HG03039 (cell line): ENCODE data around the gene OR56A5.
"Not testable (repeated sequence)": the region's sequence is repeated elsewhere in the genome, so short reads cannot be mapped to it uniquely, and the experiment has no call there.

Experiments
- ATAC-seq: cut with Tn5 transposase; IDR thresholded peaks from one replicate; pipeline ENCODE4 v1.9.1; 2021; ENCODE audit warnings: mild to moderate bottlenecking, moderate library complexity; ENCODE audit not compliant: unreplicated experiment

OR56A5 gene, protein sequence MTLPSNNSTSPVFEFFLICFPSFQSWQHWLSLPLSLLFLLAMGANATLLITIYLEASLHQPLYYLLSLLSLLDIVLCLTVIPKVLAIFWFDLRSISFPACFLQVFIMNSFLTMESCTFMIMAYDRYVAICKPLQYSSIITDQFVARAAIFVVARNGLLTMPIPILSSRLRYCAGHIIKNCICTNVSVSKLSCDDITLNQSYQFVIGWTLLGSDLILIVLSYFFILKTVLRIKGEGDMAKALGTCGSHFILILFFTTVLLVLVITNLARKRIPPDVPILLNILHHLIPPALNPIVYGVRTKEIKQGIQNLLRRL

DNA sequence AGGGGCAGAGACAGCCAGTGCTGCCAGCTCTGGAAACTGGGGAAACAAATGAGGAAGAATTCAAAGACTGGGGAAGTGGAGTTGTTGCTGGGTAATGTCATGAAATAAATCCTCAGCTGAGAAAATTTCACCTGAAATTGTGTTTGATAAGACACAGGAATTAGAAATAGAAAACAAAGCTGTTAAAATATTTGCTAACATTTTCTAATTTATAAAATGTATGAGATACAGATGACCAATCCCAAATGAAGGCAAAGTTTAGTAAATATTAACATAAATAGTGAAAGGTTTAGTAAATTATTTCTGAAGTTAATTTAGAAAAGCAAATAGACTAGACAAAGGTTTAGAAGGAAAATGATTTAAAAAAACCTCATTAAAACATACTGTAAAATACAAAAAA lies at the start of gene OR56A5:
TSS of gene OR56A5 (minus strand) at position 101 of the 400 bp plus-strand sequence. CDS start at position 101, 0 bp downstream.
- no peak for ATAC-seq

DNA sequence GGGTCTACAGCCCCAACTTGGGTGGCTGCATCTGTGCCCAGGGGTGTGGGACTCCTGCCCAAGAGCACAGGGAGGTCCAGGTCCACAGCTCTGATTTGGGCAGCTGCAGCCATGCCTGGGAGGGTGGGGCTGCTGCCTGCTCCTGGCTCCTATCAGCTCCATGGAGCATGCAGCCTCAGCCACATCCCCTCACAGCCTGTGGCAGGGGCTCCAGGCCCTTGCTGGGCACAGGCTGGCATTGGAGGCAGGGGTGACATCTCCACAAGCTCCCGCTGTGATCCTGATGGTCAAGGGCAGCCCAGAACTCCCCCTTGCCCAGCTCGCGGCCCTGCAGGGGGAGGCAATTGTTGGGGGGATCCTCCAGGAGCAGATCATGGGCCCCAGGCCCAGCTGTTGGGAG lies 44.7 kb upstream of the OR56A5 start:
- ATAC-seq: no peak

DNA sequence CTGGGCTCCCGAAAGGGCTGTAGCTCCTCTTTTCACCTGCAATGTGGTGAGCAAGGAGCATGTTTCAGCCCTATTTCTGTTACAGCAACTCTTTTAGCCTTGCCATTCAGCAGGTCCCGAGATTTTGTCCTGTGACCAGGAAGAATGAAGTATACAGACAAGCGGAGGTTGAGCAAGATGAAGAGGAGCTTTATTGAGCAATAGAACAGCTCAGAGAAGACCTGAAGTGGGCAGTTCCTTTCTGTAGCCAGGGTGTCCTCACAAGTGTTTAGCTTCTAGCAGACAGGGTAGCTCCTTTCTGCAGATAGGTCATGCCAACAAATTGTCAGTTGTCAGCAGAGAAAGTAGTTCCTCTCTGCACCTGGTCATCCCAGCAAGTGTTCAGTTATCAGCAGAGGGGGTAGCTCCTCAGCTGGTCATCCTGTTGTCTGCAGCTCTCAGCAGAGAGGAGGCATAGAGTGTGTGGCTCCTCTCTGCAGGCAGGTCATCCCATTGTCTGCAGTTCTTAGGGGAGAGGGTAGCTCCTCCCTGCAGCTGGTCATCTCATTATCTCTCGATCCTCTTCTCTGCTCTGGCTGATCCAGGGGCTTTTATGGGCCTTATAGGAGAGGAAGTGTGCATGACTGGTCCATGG lies 43.9 kb upstream of the OR56A5 start:
- no peak for ATAC-seq

DNA sequence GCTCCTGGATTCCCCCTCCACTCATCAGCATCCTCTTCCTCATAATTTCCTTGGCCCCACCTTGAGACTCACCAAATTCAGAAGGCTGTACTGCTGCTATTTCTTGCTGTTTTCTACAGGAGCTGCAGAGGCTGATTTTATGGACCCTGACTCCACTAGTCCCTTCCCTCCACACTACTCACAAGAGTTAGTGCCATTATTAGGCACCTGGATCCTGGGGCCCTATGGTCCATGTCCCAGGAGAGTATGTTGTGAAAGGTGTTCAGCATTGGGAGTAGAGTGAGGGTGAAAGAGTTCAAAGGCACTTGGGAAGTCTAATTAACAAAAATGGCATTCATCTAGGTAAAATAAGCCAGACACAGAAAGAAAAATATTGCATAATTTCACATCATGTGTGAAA lies 38.6 kb upstream of the OR56A5 start, which contains the start of gene OR56A4:
TSS of gene OR56A4 (minus strand) at position 101 of the 400 bp plus-strand sequence. CDS start 3,954 bp downstream, outside the sequence.
- ATAC-seq: no peak

DNA sequence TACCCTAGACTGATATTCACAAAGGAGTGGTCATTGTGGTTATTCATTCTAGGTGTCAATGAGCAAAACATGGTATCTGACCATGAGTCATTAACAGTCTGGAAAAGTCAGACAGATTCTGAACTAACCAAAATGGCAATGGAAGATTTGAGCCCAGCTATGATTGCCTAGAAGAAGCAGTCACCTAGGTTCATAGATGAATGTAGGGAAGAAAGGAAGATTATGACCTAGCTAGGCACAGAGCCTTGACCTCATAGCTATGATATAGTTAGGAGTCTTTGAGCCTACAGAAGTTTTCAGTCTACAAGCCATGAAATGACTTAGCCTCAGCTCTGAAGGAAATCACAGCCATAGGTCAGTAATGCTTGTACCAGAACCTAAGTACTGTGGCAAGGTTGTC lies 38.1 kb upstream of the OR56A5 start:
- no peak for ATAC-seq

DNA sequence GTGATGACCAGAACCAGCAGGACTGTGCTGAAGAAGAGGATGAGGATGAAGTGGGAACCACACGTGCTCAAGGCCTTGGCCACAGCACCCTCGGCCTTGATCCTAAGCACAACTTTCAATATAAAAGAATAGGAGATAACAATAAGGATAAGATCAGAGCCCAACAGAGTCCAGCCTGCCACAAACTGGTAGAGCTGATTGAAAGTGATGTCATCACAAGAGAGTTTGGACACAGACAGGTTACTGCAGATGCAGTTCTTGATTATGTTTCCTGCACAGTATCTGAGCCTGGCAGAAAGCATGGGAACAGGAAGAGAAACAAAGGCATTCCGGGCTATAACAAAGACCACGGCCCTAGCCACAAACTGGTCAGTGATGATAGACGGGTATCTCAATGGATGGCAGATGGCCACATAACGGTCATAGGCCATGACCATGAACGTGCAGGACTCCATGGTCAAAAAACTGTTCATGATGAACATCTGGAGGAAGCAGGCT lies 34.0 kb upstream of the OR56A5 start:
- no peak for ATAC-seq

DNA sequence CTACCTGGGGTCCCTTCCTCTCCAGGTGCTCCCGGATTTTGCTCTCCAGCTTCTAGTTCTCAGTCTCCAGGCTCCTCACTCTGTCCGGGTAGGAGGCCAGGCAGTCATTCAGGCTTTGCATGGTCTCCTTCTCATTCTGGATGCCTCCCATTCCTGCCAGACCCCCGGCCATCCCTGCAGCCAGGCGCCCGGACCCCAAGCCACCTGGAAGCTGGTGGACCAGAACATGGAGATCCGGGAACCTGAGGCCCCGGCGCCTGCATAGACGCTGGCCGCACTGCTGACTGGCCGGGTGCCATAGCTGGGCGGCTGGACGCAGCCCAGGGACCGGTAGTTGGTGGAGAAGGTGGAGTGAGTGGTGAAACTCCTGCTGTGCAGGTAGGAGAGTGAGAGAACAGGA lies 26.5 kb upstream of the OR56A5 start:
- ATAC-seq: no peak

DNA sequence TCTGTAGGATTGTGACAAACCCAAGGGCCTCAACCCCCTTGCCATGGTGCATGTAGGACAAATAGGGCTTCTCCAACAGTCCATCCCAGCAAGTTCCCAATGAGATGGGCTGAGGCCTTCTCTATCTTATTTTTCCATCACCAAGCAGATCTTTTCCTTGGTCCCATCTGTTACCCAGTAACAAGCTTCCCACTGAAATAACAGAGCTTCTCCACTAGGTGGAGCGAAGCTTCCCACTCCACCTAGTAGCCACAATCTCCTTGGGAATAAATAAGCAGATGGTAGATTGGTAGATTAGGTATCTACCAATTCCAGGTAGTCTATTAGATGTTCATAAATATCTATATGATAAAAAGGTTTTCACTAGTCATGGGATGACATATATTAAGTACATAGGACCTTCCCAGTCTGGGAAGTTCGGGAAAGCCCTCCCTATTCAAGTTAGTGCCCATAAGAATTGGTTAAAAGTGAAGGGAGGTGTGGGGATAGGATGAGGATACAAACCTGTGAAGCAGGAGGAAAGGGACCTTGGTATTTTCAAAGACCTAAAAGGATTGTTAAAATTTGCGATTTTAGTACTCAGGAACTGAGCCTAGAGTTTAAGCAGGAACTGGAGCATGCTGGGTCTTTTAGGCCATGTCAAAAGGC lies 24.4 kb upstream of the OR56A5 start:
- no peak for ATAC-seq

DNA sequence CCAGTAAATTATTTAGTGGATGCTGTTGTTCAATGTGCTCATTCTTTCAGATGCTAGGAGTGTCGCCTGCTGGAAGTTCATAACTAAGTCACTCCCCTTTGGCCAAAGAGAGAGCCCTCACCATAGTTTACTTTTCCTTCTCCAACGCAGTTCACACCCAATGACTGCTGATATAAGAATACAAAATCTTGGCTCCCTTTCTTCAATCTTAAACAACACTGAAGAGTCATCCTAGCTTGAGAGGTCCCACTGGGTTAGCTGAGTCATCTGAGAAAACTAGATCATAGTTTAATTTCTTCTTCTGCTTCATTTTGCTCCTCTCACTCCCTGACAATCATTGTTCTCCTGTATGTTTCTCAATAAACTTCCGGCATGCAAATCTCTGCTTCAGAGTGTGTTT lies 23.9 kb upstream of the OR56A5 start:
- ATAC-seq: no peak

DNA sequence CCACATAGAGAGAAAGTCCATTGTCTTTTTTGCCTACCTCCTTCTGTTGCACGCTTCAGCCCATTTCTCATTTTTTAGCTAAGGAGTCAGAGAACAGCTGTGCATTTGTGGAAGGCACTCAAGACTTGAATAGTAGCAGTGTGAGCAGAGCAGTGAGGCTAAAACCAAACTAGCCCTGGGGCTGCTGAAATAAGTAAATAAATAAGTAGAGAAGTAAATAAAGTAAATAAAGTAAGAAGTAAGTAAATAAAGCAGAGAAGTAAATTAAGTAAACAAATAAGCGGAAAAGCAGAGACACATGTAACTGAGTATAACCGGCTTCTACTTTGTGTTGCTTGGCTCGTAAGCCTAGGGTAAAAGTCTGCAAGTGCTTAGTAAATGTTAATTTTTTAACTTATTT lies 20.9 kb upstream of the OR56A5 start:
- no peak for ATAC-seq

DNA sequence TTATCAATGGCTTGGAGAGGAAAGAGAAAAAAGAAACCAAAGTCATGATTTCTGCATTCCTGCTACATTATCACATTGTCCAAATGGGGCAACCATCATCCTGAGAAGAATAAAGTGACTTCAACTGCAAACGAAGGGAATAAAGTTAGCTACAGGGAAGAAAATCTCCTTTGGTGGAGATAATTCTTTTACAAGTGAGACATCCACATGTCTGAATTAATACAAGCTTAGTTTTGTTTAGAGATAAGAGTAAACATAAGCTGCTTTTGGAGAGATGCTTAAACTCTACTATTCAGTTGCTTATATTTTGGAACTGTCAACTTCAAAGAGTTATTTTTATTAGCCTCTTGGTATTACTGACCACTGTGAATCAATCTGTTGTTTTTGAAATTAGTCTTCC lies 18.6 kb upstream of the OR56A5 start, which contains the start of gene OR52L1:
TSS of gene OR52L1 (minus strand) at position 101 of the 400 bp plus-strand sequence. CDS start at position 46, 55 bp downstream.
- no peak for ATAC-seq

DNA sequence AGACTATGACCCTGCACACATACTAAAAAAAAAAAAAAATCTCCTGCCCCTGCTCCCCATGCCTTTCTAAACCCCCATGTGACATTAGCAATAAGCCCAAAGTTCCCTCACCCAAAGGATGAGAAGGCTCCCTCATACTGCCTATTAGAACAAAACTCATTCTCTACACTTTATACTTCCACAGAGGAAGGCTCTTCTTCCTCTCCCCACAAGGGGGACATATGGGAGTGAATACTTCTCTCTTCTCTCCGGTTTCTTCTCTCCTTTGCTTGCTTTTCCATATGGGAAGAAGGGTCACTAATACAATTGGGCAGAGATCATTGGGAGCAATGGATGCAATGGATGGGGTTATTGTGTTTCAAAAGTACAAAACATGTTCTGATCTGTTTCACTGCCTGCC lies 15.1 kb upstream of the OR56A5 start:
- ATAC-seq: no peak

DNA sequence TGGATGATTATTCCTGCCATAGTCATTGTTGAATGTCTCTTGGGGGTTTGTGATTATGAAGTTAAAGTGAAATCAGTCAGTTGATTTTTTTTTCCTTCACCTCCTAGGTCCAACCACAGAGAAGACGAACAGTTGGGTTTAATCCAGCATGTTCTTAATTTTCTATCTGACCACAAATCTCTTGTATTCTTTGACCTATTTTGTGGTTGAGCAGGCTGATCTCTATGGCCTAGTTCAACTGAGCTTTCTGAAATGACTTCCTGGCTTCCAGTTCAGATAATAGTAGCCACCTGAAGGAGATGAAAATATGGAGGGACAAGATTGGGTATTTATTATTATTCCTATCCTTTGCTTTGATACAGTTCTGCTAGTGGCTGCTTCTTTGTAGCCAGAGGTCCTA lies 5.2 kb upstream of the OR56A5 start:
- no peak for ATAC-seq

DNA sequence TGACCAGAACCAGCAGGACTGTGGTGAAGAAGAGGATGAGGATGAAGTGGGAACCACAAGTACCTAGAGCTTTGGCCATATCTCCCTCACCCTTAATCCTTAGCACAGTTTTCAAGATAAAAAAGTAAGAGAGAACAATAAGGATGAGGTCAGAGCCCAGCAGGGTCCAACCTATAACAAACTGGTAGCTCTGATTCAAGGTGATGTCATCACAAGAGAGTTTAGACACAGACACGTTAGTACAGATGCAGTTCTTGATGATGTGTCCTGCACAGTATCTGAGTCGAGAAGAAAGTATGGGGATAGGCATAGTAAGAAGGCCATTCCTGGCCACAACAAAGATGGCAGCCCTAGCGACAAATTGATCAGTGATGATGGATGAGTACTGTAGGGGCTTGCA lies 586 bp downstream of the OR56A5 start:
- no peak for ATAC-seq

DNA sequence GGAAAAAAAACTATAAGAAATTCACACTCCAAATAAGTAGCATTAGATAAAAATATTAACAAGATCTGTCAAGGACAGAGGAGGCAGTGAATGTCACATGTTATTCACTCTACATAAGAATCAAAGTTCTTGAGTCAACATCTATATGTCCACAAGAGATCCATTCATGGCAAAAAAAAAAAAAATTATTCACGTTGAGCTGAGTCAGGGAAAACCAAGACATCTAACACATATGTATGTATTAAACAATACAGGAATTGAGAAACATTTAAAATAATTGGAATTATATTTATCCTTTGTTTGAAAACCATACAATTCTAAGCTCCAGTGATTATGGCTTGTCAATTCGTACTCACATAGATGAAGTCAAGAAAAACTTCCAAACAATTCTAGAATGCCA lies 1.3 kb downstream of the OR56A5 start:
- no peak for ATAC-seq

DNA sequence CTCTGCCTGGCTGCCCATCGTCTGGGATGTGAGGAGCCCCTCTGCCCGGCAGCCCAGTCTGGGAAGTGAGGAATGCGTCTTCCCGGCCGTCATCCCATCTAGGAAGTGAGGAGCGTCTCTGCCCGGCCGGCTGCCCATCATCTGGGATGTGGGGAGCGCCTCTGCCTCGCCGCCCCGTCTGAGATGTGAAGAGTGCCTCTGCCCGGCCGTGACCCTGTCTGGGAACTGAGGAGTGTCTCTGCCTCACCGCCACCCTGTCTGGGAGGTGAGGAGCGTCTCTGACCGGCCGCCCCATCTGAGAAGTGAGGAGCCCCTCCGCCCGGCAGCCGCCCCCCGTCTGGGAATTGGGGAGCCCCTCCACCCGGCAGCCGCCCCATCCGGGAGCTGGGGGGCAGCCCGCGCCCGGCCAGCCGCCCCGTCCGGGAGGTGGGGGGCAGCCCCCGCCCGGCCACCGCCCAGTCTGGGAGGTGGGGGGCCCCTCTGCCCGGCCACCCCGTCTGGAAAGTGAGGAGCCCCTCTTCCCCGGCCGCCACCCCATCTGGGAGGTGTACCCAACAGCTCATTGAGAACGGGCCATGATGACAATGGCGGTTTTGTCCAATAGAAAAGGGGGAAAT lies 7.5 kb downstream of the OR56A5 start:
- ATAC-seq: not testable (repeated sequence)

DNA sequence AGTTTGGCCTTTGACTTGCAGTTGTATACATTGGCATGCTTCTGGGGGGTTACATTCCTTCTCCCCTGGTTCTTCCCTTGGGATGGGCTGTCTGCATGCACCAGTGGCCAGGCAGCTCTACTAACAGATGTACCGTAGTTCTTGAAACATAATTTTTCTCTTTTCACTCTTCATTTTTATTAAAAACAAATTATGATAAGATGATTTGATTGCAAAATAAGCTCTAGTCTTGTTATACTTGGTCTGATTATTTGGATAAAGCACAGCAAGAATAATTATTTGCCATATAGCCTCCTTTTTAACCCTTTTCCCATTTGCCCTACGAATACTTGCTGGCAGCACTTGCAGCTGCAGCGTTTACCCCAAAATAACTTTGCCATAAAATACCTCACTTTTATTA lies 12.7 kb downstream of the OR56A5 start:
- no peak for ATAC-seq

DNA sequence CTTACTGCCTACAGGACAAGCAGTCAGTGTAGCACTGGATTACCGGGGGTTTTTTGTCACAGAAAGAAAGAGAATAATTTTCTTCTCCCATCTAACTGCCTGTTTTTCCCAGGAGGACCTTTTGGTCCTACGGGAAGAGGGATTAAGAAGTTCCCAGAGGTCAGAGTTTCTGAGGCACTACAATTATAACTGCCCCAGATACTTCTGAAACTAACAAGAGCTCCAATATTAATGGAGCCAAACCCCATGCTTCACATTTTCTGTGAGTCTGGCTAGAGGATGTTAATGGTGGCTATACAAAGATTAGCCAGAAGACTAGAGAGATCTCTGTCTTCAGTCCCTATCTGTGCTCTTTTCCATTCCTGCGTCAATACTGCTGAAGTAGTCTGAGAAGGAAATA lies 26.3 kb downstream of the OR56A5 start, which contains the start of gene OR56A3:
TSS of gene OR56A3 (plus strand) at position 301 of the 400 bp plus-strand sequence. CDS start 5,096 bp downstream, outside the sequence.
- ATAC-seq: no peak

DNA sequence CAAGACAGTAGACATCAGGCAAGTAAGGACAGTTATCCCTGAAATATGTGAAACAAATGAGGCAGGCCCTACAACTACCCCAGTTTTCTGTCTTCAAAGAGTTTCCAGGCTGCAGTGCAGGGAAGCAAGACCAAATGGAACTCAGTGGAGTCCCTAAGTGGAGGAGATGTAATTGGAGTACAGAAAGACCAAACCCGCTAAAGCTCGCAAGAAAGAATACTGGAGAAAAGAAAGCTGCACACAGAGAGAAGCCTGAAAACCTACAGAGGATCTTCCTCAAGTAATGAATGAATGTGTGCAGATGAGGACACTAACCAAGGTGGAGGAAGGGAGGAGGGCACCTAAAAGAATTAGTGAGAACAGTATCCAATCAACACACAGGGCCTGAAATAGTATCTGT lies 27.5 kb downstream of the OR56A5 start:
- no peak for ATAC-seq

DNA sequence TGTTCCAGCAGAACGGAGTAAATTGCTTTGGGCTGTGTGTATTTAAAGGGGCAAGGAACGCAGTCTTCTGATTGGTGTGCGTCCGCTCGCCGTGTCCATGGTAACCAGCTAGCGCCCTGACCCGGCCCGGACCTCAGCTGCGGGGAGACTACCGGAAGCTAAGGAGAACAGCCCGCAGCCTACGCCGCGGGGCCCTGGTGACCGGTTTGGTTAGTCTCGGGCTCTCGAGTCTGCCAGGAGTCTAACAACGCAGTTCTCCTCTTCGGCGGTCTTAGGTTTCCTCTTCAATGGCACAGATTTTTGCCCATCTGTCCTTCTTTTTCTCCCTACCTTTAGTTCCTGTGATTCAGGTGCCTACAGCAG lies 29.7 kb downstream of the OR56A5 start:
- ATAC-seq: no peak

DNA sequence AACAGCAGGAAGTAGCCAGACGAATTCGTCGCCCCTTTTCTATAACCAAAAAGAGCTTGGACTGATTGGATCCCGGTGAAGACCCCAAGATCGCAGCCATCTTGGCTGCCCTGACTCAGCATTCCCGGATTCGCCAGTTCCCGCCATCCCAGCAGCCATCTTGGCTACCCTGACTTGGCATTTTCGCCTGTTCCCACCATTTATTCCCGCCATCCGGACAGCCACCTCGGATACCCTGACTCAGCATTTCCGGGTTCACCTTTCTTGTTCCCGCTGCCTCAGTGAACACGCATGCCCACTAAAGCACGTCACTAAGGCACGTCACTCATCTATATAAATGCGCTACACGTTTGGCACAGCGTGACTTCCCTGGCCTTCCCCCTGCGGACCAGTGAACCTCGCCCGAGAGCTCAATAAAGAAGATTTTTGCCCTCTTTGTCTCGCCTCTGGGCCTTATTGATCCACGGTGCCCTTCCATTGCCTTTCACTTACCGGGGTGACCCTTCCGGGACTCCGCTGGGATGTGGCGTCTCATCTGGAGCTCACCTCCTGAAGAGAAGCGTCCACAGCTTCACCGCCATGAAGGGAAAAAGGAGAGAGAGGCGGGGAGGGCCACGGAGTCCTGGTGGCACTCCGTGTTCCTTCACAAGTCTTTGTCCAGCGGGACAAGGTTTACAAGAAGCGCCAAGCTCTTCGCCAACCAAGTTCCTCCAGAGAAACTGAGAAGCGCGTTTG lies 30.3 kb downstream of the OR56A5 start:
- ATAC-seq: no peak
